Fibroblast of lung (primary cell): ENCODE results near the gene TRIM40.

Experiments used
- EZH2 ChIP-seq: IDR thresholded peaks from 2 replicates; pipeline ENCODE4 v1.5.1; 2012; ENCODE audit warnings: low read length, control low read depth, mild to moderate bottlenecking; ENCODE audit errors: missing control alignments
- TF ChIP-seq, protein P1 (sequence below), 2 donors: IDR thresholded peaks in 1 of 2; conservative IDR thresholded peaks in 1 of 2; 1 replicate in 1 of 2; 2 replicates in 1 of 2; pipeline ENCODE4 v1.5.1; 2011 to 2012; ENCODE audit warnings: low read length in 2 of 2, control low read depth in 1 of 2, inconsistent platforms in 1 of 2, low read depth in 1 of 2, mild to moderate bottlenecking in 1 of 2

DNA sequence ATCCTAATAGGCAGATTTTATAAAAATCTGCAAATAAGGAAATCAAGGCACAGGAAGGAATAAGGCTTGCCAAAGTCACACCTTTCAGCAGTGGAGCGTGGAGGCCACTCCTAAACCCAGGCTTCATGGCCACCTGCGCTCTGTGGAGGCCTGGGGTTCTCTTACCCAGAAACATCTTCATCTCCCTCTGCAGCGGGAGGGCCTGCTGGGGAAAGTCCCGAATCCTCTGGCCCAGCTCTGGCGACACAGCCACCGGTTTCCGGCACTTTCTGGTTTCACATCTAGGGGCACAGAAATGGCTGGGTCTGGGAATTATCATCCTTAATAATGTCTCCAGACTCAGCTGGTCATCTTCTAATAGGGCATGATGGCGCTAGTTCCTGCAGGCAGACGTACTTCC lies 20.8 kb downstream of the TRIM40 start:
- TF ChIP-seq, protein P1, sequence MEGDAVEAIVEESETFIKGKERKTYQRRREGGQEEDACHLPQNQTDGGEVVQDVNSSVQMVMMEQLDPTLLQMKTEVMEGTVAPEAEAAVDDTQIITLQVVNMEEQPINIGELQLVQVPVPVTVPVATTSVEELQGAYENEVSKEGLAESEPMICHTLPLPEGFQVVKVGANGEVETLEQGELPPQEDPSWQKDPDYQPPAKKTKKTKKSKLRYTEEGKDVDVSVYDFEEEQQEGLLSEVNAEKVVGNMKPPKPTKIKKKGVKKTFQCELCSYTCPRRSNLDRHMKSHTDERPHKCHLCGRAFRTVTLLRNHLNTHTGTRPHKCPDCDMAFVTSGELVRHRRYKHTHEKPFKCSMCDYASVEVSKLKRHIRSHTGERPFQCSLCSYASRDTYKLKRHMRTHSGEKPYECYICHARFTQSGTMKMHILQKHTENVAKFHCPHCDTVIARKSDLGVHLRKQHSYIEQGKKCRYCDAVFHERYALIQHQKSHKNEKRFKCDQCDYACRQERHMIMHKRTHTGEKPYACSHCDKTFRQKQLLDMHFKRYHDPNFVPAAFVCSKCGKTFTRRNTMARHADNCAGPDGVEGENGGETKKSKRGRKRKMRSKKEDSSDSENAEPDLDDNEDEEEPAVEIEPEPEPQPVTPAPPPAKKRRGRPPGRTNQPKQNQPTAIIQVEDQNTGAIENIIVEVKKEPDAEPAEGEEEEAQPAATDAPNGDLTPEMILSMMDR (conservative IDR thresholded peaks at IDR 0.05 in 1 of 2, IDR thresholded peaks at IDR 0.05 in 1 of 2; ENCODE audit: low read depth in 1 of 2, low read length in 2 of 2): no peak
- no peak for TF ChIP-seq EZH2
